ENCODE measurements around the gene PROSER3. TPM values are rescaled to one million over a fixed set of nuclear protein-coding genes. Genes with fewer than 3 reads are reported as not detected.

The PROSER3 gene
- total and polyA plus RNA-seq, 2 of the 13 experiments (the other 11 are each of a cell fraction or from before 2014, with no cell fraction given) = 5.1 to 5.7 TPM

DNA sequence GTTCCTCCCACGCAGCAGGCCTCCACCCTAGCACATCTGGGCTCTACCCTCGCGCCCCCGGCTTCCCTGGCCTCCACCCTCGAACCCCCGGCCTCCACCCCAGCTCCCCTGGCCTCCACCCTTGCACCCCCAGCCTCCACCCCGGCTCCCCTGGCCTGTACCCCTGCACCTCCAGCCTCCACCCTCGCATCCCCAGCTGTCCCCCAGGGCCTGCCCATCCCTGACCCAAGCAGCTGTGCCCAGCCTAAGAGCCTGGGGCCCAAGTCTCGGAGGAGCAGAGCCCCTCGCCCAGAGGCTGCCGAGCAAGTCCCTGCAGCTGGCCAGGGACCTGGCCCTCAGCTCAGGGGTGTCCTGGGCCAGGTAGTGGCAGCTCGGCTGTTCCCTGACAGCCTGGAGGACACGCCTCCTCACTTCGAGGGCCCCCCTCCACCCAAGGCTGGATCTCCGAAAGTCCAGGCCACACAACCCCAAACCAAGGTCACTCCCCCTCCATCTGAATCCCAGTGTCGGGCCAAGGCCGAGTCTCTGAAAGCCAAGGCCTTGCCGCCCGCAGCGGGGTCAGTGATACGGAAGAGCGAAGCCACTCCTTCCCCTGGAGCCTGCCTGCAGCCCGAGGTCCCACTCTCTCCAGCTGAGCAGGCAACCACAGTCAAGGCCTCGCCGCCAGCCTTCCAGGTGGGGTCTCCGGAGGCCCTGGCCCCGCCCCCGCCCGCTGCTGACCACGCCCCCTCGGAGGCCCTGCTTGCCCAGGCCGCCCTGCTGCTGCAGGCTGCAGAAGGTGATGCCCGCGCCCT lies 9.5 kb downstream of the PROSER3 start (continued):
- TF ChIP-seq, protein P1, sequence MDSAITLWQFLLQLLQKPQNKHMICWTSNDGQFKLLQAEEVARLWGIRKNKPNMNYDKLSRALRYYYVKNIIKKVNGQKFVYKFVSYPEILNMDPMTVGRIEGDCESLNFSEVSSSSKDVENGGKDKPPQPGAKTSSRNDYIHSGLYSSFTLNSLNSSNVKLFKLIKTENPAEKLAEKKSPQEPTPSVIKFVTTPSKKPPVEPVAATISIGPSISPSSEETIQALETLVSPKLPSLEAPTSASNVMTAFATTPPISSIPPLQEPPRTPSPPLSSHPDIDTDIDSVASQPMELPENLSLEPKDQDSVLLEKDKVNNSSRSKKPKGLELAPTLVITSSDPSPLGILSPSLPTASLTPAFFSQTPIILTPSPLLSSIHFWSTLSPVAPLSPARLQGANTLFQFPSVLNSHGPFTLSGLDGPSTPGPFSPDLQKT (CRISPR knock-in tag; IDR thresholded peaks at IDR 0.05; ENCODE audit: borderline replicate concordance) = no peak
- TF ChIP-seq ZNF33A (CRISPR knock-in tag; IDR thresholded peaks at IDR 0.05; ENCODE audit: borderline replicate concordance) (no peak), SALL2 (CRISPR knock-in tag; IDR thresholded peaks at IDR 0.05) (no peak), ZNF431 (CRISPR knock-in tag; IDR thresholded peaks at IDR 0.05; ENCODE audit: borderline replicate concordance, low read depth) (no peak), KDM2A (CRISPR knock-in tag; IDR thresholded peaks at IDR 0.05; ENCODE audit: borderline replicate concordance, low read depth) (no peak), ZNF792 (CRISPR knock-in tag; IDR thresholded peaks at IDR 0.05) (0 out of 2 replicates have a peak, but pooled peaks have one; percentile 37), ZHX2 (IDR thresholded peaks at IDR 0.05; ENCODE audit: low read depth) (no peak), ZHX2 (CRISPR knock-in tag; IDR thresholded peaks at IDR 0.05; ENCODE audit: borderline replicate concordance) (no peak), NR1H2 (CRISPR knock-in tag; IDR thresholded peaks at IDR 0.05; ENCODE audit: borderline replicate concordance, low read depth) (no peak), RARA (CRISPR knock-in tag; IDR thresholded peaks at IDR 0.05) (peak; percentile 79), ATF5 (CRISPR knock-in tag; IDR thresholded peaks at IDR 0.05; ENCODE audit: low read depth) (no peak), NR2C2 (CRISPR knock-in tag; IDR thresholded peaks at IDR 0.05; ENCODE audit: borderline replicate concordance) (0 out of 2 replicates have a peak, but pooled peaks have one; percentile 22), ZBTB37 (CRISPR knock-in tag; IDR thresholded peaks at IDR 0.05) (peak; percentile 37; the same call in 1 of the 2 replicates), PHF20 (CRISPR knock-in tag; IDR thresholded peaks at IDR 0.05) (no peak)
- TF ChIP-seq, protein P2, sequence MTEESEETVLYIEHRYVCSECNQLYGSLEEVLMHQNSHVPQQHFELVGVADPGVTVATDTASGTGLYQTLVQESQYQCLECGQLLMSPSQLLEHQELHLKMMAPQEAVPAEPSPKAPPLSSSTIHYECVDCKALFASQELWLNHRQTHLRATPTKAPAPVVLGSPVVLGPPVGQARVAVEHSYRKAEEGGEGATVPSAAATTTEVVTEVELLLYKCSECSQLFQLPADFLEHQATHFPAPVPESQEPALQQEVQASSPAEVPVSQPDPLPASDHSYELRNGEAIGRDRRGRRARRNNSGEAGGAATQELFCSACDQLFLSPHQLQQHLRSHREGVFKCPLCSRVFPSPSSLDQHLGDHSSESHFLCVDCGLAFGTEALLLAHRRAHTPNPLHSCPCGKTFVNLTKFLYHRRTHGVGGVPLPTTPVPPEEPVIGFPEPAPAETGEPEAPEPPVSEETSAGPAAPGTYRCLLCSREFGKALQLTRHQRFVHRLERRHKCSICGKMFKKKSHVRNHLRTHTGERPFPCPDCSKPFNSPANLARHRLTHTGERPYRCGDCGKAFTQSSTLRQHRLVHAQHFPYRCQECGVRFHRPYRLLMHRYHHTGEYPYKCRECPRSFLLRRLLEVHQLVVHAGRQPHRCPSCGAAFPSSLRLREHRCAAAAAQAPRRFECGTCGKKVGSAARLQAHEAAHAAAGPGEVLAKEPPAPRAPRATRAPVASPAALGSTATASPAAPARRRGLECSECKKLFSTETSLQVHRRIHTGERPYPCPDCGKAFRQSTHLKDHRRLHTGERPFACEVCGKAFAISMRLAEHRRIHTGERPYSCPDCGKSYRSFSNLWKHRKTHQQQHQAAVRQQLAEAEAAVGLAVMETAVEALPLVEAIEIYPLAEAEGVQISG (CRISPR knock-in tag; IDR thresholded peaks at IDR 0.05) = 0 out of 2 replicates have a peak, but pooled peaks have one; percentile 16

All from HepG2 (cell line).